ENCODE results near the gene TEX10. TPM values are rescaled to one million over a fixed set of nuclear protein-coding genes. Genes with fewer than 3 reads are reported as not detected.

The TEX10 gene
- total RNA-seq, 4 donors from 2014 or later: 16.0 to 20.5 (median 18.4) TPM

- no peak overlapping the region for H3K4me3 ChIP-seq
- no peaks in the 10 kb centered on the region for H3K4me1 ChIP-seq
- DNase-seq: no peak
- intact Hi-C loops (cut with DNase I; ENCODE audit: low total_unique reads) (no loop called here), in situ Hi-C loops (cut with MboI; ENCODE audit: low sequenced_read_pairs in 4 of 4) (no loop called here)
- H3K9me3 ChIP-seq: no peaks in the 10 kb centered on the region
- H3K27ac ChIP-seq: no peak overlapping the region
- H3K27me3 ChIP-seq: no peaks in the 10 kb centered on the region
- TF ChIP-seq POLR2A (IDR thresholded peaks at IDR 0.05) (no peak), CTCF (IDR thresholded peaks at IDR 0.05 in 4 of 5, conservative IDR thresholded peaks at IDR 0.05 in 1 of 5) (no peak)
- H3K36me3 ChIP-seq: peaks cover 0 to 44% of the 10 kb centered on the region in 2 donors
- ATAC-seq: no peak
Observed at GRCh38 chr9:100277166-100277979, 75.4 kb downstream of the TEX10 start.

- Histone ChIP-seq H3K27me3 (no peaks in the 10 kb centered on the region), H3K9me3 (no peaks in the 10 kb centered on the region), H3K4me1 (no peaks in the 10 kb centered on the region), H3K27ac (no peak overlapping the region), H3K36me3 (peaks cover 0 to 44% of the 10 kb centered on the region in 2 donors), H3K4me3 (no peak overlapping the region)
- TF ChIP-seq POLR2A (IDR thresholded peaks at IDR 0.05): no peak
- no peak for TF ChIP-seq CTCF (IDR thresholded peaks at IDR 0.05 in 4 of 5, conservative IDR thresholded peaks at IDR 0.05 in 1 of 5)
- DNase-seq (no peak), ATAC-seq (no peak)
- in situ Hi-C loops (cut with MboI; ENCODE audit: low sequenced_read_pairs in 4 of 4) (no loop called here), intact Hi-C loops (cut with DNase I; ENCODE audit: low total_unique reads) (no loop called here)
Observed at GRCh38 chr9:100269656-100270055, 83.1 kb downstream of the TEX10 start.

GRCh38 chr9:100268271-100268670, 84.5 kb downstream of the TEX10 start:
- in situ Hi-C loops (cut with MboI; ENCODE audit: low sequenced_read_pairs in 4 of 4): no loop called here
- ATAC-seq: no peak
- Histone ChIP-seq H3K27me3 (no peaks in the 10 kb centered on the region), H3K9me3 (no peaks in the 10 kb centered on the region), H3K27ac (no peak overlapping the region), H3K4me1 (no peaks in the 10 kb centered on the region), H3K36me3 (peaks cover 0 to 35% of the 10 kb centered on the region in 2 donors), H3K4me3 (no peak overlapping the region)
- no peak for DNase-seq
- intact Hi-C loops (cut with DNase I; ENCODE audit: low total_unique reads): no loop called here
- no peak for TF ChIP-seq POLR2A (IDR thresholded peaks at IDR 0.05)
- TF ChIP-seq CTCF (IDR thresholded peaks at IDR 0.05 in 4 of 5, conservative IDR thresholded peaks at IDR 0.05 in 1 of 5): no peak

GRCh38 chr9:100267211-100267610, 85.5 kb downstream of the TEX10 start:
- ATAC-seq (no peak), DNase-seq (no peak)
- in situ Hi-C loops (cut with MboI; ENCODE audit: low sequenced_read_pairs in 4 of 4): no loop called here
- intact Hi-C loops (cut with DNase I; ENCODE audit: low total_unique reads): no loop called here
- Histone ChIP-seq H3K4me3 (no peak overlapping the region), H3K27ac (no peak overlapping the region), H3K36me3 (peaks cover 0 to 27% of the 10 kb centered on the region in 2 donors), H3K27me3 (no peaks in the 10 kb centered on the region), H3K4me1 (no peaks in the 10 kb centered on the region), H3K9me3 (no peaks in the 10 kb centered on the region)
- TF ChIP-seq CTCF (IDR thresholded peaks at IDR 0.05 in 4 of 5, conservative IDR thresholded peaks at IDR 0.05 in 1 of 5) (no peak), POLR2A (IDR thresholded peaks at IDR 0.05) (no peak)

Other genes starting within 250 kb of the TEX10 start
- gene MSANTD3, start 74.2 kb upstream of the TEX10 start, total RNA-seq: 10 to 100 TPM; 23.3 to 62.6 (median 40.1) TPM
- not detected for gene TMEFF1, start 120.2 kb upstream of the TEX10 start, total RNA-seq
- gene CAVIN4, start 225.1 kb upstream of the TEX10 start, total RNA-seq: 100 to 1,000 TPM in 1 of 4 donors, 10 to 100 TPM in 3; 14.5 to 163 (median 28.9) TPM

All from gastrocnemius medialis (tissue), 4 donors.